PFSK-1 (cell line): ENCODE data around the gene GADD45G.

ENCODE experiments used
- FOXP2 ChIP-seq: optimal IDR thresholded peaks from 2 replicates; pipeline ENCODE3; 2011; ENCODE audit warnings: borderline replicate concordance, control low read depth, inconsistent platforms; ENCODE audit not compliant: insufficient read depth; ENCODE audit errors: extremely low read length, extremely low read depth
- POLR2AphosphoS5 ChIP-seq: IDR thresholded peaks from 2 replicates; pipeline ENCODE4 v1.6.1; 2012; ENCODE audit warnings: low read depth, mild to moderate bottlenecking, control low read depth, low read length, moderate library complexity
- SIN3A ChIP-seq: IDR thresholded peaks from 2 replicates; pipeline ENCODE4 v1.6.1; 2012; ENCODE audit warnings: mild to moderate bottlenecking, low read length, moderate library complexity, borderline replicate concordance; ENCODE audit not compliant: insufficient read depth
- TAF1 ChIP-seq: IDR thresholded peaks from 2 replicates; pipeline ENCODE4 v1.6.1; 2012; ENCODE audit warnings: low read length, control low read depth, borderline replicate concordance; ENCODE audit not compliant: insufficient read depth
- TF ChIP-seq, protein P1 (sequence below), 2 experiments: IDR thresholded peaks; 2 replicates each; pipeline versions ENCODE4 v1.6.1 to v1.8.0; 2011 to 2012; ENCODE audit warnings: low read depth in 2 of 2, low read length in 2 of 2, control low read depth in 1 of 2, inconsistent platforms in 1 of 2, mild to moderate bottlenecking in 1 of 2, moderate library complexity in 1 of 2; ENCODE audit not compliant: insufficient read depth in 1 of 2

DNA sequence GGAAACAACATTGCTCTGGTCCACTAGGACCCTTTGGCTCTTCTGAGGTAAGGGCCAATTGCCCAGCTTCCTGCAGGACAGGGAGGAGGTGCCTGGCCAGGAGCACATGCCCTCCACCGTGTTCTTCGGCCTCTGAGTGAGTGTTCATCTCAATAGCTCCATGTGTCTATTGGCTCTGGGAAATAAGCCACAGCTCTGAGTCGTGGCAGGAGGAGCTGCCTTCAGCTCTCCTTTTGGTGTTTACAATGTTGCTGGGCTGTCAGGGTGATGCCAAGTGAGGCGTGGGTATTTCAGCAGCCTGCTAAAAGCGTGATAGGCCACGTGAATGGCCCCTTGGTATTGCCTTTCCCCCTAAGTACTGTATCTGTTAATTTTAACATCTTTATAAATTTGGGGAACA, 26.6 kb downstream of the GADD45G start:
- TF ChIP-seq, protein P1, sequence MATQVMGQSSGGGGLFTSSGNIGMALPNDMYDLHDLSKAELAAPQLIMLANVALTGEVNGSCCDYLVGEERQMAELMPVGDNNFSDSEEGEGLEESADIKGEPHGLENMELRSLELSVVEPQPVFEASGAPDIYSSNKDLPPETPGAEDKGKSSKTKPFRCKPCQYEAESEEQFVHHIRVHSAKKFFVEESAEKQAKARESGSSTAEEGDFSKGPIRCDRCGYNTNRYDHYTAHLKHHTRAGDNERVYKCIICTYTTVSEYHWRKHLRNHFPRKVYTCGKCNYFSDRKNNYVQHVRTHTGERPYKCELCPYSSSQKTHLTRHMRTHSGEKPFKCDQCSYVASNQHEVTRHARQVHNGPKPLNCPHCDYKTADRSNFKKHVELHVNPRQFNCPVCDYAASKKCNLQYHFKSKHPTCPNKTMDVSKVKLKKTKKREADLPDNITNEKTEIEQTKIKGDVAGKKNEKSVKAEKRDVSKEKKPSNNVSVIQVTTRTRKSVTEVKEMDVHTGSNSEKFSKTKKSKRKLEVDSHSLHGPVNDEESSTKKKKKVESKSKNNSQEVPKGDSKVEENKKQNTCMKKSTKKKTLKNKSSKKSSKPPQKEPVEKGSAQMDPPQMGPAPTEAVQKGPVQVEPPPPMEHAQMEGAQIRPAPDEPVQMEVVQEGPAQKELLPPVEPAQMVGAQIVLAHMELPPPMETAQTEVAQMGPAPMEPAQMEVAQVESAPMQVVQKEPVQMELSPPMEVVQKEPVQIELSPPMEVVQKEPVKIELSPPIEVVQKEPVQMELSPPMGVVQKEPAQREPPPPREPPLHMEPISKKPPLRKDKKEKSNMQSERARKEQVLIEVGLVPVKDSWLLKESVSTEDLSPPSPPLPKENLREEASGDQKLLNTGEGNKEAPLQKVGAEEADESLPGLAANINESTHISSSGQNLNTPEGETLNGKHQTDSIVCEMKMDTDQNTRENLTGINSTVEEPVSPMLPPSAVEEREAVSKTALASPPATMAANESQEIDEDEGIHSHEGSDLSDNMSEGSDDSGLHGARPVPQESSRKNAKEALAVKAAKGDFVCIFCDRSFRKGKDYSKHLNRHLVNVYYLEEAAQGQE (IDR thresholded peaks at IDR 0.05; ENCODE audit: insufficient read depth in 1 of 2, low read depth in 2 of 2, low read length in 2 of 2): no peak
- TF ChIP-seq POLR2AphosphoS5: no peak
- TF ChIP-seq TAF1: no peak
- no peak for TF ChIP-seq SIN3A
- TF ChIP-seq FOXP2: no peak
